ENCODE measurements around the gene TPSD1.

The TPSD1 gene

DNA sequence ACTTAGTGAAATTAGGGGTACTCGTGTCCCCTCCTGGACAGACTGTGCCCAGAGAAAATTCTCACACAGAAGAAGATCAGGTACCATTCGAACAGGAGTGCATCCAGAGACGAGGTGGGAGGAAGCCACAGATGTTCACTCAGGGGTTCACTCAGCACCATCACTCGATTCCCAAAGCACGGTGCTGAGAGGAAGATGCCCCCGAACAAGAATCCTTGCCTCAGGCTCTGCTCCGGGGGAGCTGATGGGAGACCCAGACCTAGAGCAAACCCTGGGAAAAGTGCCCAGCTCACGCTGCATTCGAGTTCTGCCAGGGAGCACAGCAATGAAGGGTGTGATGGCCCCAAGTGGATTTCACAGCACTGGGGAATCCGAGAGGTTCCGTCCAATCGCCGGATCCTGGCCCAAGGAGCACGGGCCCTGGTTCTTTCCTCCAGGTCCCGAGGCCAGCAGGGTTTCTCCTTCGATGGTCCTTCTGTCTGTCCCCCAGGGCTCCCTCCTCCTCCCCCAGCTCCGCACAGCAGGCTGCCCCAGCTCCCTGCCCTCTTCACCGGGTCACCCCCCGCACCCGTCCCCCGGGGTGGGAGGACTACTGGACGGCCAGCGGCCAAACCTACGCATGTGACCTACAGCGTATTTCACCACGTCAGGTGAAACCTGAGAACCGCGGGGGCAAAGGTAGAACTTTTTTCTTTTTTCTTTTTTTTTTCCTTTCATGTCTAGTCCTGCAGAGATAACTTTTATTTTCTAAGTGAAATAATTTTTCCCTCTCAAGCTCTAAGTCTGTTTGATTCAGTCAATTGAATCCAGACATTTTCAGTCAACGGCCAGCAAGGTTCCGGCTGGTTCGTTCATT lies 43.4 kb downstream of the TPSD1 start:
- no peak for DNase-seq (ENCODE audit: low read depth in 2 of 2)

DNA sequence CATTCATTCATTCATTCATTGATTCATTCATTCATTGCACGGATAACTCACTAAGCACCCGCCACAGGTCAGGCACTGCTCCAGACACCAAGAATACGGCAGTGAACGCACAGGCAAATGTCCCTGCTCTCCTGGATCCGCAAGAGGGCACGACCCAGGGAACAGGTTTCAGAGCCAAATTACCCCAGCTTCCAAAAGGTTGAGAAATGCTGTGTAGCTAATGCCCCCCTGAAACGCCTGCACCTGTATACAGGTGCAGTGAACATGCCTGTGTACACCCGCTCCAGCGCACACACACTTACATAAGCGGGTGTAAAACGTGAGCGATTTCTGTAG lies 44.0 kb downstream of the TPSD1 start:
- DNase-seq (ENCODE audit: low read depth in 2 of 2): no peak

DNA sequence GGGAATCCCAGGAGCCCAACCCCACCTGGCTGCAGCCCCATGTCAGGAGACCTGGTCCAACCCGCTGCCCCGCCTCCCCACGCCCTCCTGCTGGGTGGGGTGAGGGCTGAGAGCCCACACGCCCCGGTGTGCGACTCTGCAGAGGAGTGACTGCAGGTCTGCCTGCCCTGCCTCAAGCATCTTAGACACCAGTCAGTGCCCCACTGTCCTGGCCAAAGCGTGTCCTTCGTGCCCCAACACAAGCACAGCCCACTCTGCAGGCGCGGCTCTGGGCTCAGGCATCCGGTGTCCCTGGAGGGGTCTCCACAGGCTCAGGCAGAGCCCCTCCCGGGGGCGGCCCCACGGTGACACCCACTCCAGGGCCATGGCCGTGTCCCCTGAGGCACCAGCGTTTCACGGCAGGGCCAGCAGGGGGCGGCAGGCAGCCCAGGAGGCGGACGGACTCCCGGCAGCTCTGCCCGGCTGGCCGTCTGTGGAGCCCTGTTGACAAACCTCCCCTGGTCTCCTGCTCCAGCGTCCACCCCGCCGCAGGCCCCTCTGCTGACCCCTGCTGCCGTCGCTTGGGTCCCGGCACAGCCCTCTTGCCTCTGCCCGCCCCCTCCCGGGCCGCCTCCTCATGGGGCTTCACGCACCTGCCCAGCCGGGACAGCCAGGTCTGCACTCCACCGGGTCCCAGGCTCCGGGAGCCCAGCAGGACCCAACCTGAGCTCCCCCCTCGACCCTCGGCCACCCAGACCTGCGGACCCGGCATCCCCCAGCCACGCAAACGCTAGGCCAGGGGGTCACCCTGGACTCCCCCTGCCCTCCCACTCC lies 45.0 kb downstream of the TPSD1 start:
- peak; percentile 50 to 67 for DNase-seq (ENCODE audit: low read depth in 2 of 2)

DNA sequence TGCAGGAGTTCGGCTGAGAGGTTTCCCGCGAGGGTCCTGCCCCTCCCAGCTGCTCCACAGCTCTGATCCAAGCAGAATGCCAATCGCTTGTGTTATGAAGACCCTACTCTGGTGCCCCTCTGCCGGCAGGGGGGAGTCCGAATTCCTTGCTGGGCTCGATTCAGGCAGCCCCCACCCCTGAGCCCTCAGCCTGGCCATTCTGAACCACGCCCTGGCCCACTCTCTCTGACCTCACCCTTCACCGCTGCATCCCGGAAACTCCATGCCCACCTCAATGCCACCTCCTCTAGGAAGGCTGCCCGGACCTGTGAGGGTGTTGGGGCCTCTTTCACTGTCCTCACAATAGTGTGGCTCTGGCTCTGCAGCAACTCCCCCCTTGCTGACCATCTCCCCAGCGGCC lies 45.7 kb downstream of the TPSD1 start:
- no peak for DNase-seq (ENCODE audit: low read depth in 2 of 2)

DNA sequence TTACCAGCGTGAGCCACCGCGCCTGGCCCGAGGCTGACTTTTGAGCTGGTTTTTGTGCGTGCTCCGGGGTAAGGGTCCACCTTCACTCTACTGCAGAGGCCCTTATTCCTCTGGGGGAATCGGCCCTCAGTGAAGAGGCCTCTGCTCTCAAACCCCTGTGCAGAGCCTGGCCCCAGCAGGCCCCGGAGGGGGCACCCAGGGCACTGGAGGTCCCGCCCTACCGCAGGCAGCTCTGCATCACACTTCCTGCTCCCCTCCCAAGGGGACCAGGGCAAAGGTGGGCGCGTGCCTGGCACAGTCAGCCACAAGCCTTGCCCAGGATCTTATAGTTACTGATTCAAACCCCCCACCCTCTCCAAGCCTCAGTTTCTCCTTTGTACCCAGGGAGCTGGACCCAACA lies 50.0 kb downstream of the TPSD1 start:
- DNase-seq (ENCODE audit: low read depth in 2 of 2): no peak

DNA sequence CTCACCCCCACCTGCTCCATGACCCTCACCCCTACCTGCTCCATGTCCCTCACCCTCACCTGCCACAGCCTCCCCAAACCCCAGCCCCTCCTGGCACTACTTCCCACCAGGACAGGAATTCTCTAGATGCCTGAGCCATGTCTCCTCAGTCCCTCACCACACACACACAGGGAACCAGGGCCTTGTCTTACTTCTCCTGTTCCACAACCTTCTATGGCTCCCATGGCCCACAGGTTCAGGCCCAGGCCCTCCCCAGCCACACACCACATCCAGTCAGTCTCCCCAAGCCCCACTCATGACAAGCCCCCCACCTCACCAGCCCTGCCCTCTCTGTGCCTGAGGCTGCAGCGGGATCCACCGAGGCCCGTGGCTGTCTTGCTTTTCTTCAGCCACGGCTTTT lies 50.5 kb downstream of the TPSD1 start:
- no peak for DNase-seq (ENCODE audit: low read depth in 2 of 2)

DNA sequence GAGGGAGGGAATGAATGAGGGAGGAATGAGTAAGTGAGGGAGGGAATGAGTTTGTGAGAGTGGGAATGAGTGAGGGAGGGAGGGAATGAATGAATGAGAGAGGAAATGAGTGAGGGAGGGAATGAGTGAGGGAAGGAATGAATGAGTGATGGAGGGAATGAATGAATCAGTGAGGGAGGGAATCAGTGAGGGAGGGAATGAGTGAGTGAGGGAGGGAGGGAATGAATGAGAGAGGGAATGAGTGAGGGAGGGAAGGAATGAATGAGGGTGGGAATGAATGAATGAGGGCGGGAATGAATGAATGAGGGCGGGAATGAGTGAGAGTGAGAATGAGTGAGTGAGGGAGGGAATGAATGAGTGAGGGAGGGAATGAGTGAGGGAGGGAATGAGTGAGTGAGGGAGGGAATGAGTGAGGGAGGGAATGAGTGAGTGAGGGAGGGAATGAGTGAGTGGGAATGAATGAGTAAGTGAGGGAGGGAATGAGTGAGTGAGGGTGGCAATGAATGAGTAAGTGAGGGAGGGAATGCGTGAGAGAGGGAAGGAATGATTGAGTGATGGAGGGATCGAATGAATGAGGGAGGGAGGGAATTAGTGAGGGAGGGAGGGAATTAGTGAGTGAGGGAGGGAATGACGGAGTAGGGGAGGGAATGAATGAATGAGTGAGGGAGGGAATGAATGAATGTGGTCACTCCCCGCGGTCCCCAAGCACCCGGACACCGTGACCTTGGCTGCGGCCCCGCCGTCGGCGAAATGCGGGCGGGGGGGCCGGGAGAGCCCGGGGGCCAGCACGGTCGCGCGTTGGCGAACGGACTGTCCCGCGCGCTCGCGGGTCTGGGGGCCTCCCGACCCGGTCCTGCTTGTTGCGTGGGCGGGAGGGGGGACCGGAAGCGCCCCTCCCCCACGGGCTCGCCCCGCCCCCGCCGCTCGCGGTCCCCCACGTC lies 52.4 kb downstream of the TPSD1 start:
- DNase-seq (ENCODE audit: low read depth in 2 of 2): no peak
